ENCODE measurements around the gene MAB21L4.
"Not testable (repeated sequence)": the region's sequence is repeated elsewhere in the genome, so short reads cannot be mapped to it uniquely, and the experiment has no call there.

MAB21L4 gene

DNA sequence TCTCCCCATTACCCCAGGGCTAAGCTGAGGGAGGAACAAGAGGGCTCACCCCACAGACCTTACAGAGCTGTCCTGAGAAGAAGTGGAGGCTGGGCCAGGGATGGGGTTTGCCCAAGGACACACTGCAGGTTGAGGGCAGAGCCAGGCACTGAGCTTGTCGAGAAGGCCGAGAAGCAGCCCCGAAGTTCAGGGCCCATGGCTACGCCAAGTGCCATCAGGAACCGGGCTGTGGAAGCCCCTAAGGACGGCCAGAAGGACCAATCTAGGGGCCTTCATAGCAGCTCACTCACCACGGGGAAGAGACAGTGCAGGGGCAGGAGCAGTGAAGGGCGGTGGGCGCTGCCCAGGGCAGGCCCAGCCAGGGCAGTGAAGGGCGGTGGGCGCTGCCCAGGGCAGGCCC is 45.9 kb downstream of the MAB21L4 start:
- no peaks in the 10 kb centered on the region for H3K36me3 ChIP-seq (ENCODE audit: insufficient read depth)
- TF ChIP-seq, protein P1, sequence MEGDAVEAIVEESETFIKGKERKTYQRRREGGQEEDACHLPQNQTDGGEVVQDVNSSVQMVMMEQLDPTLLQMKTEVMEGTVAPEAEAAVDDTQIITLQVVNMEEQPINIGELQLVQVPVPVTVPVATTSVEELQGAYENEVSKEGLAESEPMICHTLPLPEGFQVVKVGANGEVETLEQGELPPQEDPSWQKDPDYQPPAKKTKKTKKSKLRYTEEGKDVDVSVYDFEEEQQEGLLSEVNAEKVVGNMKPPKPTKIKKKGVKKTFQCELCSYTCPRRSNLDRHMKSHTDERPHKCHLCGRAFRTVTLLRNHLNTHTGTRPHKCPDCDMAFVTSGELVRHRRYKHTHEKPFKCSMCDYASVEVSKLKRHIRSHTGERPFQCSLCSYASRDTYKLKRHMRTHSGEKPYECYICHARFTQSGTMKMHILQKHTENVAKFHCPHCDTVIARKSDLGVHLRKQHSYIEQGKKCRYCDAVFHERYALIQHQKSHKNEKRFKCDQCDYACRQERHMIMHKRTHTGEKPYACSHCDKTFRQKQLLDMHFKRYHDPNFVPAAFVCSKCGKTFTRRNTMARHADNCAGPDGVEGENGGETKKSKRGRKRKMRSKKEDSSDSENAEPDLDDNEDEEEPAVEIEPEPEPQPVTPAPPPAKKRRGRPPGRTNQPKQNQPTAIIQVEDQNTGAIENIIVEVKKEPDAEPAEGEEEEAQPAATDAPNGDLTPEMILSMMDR (conservative IDR thresholded peaks at IDR 0.05; ENCODE audit: low read depth, low read length): no peak
- H3K27me3 ChIP-seq (ENCODE audit: insufficient read depth, low read depth): no peaks in the 10 kb centered on the region; the same call in 1 of the 2 replicates
- H3K9ac ChIP-seq: no peak overlapping the region
- H2AFZ ChIP-seq (ENCODE audit: low read depth): no peak overlapping the region
- no peaks in the 10 kb centered on the region for H4K20me1 ChIP-seq (ENCODE audit: insufficient read depth)
- no peaks in the 10 kb centered on the region for H3K4me1 ChIP-seq (ENCODE audit: low read depth, poor library complexity, severe bottlenecking)
- H3K4me2 ChIP-seq: no peak overlapping the region
- no peaks in the 10 kb centered on the region for H3K79me2 ChIP-seq (ENCODE audit: insufficient read depth, low read depth)
- no peak overlapping the region for H3K4me3 ChIP-seq (IDR thresholded peaks at IDR 0.05; ENCODE audit: insufficient read depth, low read depth, low read length)
- no peak overlapping the region for H3K27ac ChIP-seq

DNA sequence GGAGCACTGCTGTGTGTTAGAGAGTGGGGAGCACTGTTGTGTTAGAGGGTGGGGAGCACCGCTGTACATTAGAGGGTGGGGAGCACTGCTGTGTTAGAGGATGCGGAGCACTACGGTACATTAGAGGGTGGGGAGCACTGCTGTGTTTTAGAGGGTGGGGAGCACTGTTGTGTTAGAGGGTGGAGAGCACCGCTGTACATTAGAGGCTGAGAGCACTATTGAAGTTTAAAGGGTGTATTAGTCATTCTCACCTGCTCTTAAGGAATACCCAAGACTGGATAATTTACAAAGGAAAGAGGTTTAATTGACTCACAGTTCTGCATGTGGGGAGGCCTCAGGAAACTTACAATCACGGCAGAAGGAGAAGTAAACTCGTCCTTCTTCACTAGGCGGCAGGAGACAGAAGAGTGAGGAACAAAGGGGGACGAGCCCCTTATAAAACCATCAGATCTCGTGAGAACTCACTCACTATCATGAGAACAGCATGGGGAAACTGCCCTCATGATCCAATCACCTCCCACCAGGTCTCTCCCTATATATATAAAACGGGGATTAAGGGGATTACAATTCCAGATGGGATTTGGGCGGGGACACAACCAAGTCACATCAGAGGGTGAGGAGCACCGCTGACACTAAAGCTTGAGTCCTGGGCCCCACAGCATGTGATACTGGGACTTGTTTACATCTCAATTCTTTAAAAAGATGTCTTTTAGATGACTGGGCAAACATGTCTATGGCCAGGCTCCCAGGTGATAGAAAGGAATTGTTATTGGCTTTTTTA is 46.9 kb downstream of the MAB21L4 start:
- H3K9ac ChIP-seq: no peak overlapping the region
- H3K79me2 ChIP-seq (ENCODE audit: insufficient read depth, low read depth): no peaks in the 10 kb centered on the region
- H3K27ac ChIP-seq: no peak overlapping the region
- no peak overlapping the region for H3K4me3 ChIP-seq (IDR thresholded peaks at IDR 0.05; ENCODE audit: insufficient read depth, low read depth, low read length)
- H2AFZ ChIP-seq (ENCODE audit: low read depth): no peak overlapping the region
- H3K27me3 ChIP-seq (ENCODE audit: insufficient read depth, low read depth): peaks cover 4% of the 10 kb centered on the region; the same call in 1 of the 2 replicates
- no peak overlapping the region for H3K4me2 ChIP-seq
- H3K4me1 ChIP-seq (ENCODE audit: low read depth, poor library complexity, severe bottlenecking): no peaks in the 10 kb centered on the region
- no peaks in the 10 kb centered on the region for H4K20me1 ChIP-seq (ENCODE audit: insufficient read depth)
- H3K36me3 ChIP-seq (ENCODE audit: insufficient read depth): no peaks in the 10 kb centered on the region
- TF ChIP-seq, protein P1 (conservative IDR thresholded peaks at IDR 0.05; ENCODE audit: low read depth, low read length): no peak

DNA sequence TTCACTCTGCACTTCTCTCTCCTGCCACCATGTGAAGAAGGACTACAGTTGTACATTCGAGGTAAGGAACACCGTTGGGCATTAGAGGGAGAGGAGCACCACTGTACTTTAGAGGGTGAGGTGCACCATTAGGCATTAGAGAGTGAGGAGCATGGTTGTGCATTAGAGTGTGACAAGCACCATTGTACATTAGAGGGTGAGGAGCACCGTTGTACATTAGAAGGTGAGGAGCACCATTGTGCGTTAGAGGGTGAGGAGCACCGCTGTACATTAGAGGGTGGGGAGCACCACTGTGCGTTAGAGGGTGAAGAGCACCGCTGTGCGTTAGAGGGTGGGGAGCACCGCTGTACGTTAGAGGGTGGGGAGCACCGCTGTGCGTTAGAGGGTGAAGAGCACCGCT is 48.1 kb downstream of the MAB21L4 start:
- no peaks in the 10 kb centered on the region for H3K4me1 ChIP-seq (ENCODE audit: low read depth, poor library complexity, severe bottlenecking)
- no peaks in the 10 kb centered on the region for H4K20me1 ChIP-seq (ENCODE audit: insufficient read depth)
- H2AFZ ChIP-seq (ENCODE audit: low read depth): no peak overlapping the region
- H3K36me3 ChIP-seq (ENCODE audit: insufficient read depth): no peaks in the 10 kb centered on the region
- no peak overlapping the region for H3K9ac ChIP-seq
- H3K4me2 ChIP-seq: no peak overlapping the region
- no peaks in the 10 kb centered on the region for H3K79me2 ChIP-seq (ENCODE audit: insufficient read depth, low read depth)
- H3K27ac ChIP-seq: no peak overlapping the region
- no peak overlapping the region for H3K4me3 ChIP-seq (IDR thresholded peaks at IDR 0.05; ENCODE audit: insufficient read depth, low read depth, low read length)
- TF ChIP-seq, protein P1 (conservative IDR thresholded peaks at IDR 0.05; ENCODE audit: low read depth, low read length): no peak
- H3K27me3 ChIP-seq (ENCODE audit: insufficient read depth, low read depth): peaks cover 10% of the 10 kb centered on the region; the same call in 1 of the 2 replicates

DNA sequence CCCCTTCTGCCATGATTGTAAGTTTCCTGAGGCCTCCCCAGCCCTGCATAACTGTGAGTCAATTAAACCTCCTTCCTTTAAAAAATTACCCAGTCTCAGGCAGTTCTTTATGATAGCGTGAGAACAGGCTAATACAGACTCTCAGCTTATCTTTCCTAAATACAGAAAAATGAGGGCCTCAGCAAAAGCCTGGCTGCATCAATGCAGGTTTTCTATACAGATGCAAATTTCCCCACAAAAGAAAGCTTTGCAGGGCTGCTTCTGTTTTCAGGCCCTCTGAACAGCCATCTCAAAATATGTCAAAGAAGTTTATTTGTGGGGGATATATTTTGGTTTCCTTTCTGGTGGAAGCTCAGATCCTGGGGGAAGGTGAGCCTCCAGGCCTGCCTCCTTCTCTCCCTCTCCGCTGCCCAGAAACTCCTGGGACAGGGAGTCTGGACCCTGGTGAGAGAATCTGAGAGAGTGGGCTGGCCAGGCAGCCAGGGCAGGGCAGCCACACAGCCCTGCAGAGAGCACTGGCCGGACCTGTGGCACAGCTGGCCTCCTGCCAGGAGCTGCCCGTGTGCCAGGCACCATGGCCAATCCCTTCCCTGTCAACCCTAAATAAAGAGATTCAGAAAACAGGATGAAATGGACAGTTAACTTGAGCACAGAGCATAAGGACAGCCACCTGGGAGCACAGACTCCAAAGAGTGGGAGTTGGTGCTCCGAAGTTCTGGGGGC is 48.9 kb downstream of the MAB21L4 start:
- Histone ChIP-seq H3K4me2 (no peak overlapping the region), H4K20me1 (ENCODE audit: insufficient read depth) (no peaks in the 10 kb centered on the region)
- TF ChIP-seq, protein P1 (conservative IDR thresholded peaks at IDR 0.05; ENCODE audit: low read depth, low read length): no peak

DNA sequence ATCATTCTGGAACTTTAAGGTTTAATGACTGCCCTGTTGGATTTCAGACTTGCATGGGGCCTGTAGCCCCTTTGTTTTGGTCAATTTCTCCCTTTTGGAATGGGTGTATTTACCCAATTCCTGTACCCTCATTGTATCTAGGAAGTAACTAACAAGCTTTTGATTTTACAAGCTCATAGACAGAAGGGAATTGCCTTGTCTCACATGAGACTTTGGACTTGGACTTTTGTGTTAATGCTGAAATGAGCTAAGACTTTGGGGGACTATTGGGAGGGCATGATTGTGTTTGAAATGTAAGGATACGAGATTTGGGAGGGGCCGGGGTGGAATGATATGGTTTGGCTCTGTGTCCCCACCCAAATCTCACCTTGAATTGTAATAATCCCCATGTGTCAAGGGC is 49.6 kb downstream of the MAB21L4 start:
- H3K27ac ChIP-seq: not testable (repeated sequence)

More for the DNA sequence above, 48.9 kb downstream of the MAB21L4 start:
- Histone ChIP-seq H3K27ac (no peak overlapping the region), H3K27me3 (ENCODE audit: insufficient read depth, low read depth) (peaks cover 10% of the 10 kb centered on the region; the same call in 1 of the 2 replicates), H3K36me3 (ENCODE audit: insufficient read depth) (no peaks in the 10 kb centered on the region), H3K4me1 (ENCODE audit: low read depth, poor library complexity, severe bottlenecking) (no peaks in the 10 kb centered on the region), H3K79me2 (ENCODE audit: insufficient read depth, low read depth) (no peaks in the 10 kb centered on the region), H3K4me3 (IDR thresholded peaks at IDR 0.05; ENCODE audit: insufficient read depth, low read depth, low read length) (no peak overlapping the region), H2AFZ (ENCODE audit: low read depth) (no peak overlapping the region), H3K9ac (no peak overlapping the region)

More for the DNA sequence above, 49.6 kb downstream of the MAB21L4 start:
- not testable (repeated sequence) for H3K79me2 ChIP-seq (ENCODE audit: insufficient read depth, low read depth); H3K9ac ChIP-seq; H4K20me1 ChIP-seq (ENCODE audit: insufficient read depth); H3K27me3 ChIP-seq (ENCODE audit: insufficient read depth, low read depth); H3K36me3 ChIP-seq (ENCODE audit: insufficient read depth); H3K4me3 ChIP-seq (IDR thresholded peaks at IDR 0.05; ENCODE audit: insufficient read depth, low read depth, low read length); H3K4me2 ChIP-seq; H2AFZ ChIP-seq (ENCODE audit: low read depth); H3K4me1 ChIP-seq (ENCODE audit: low read depth, poor library complexity, severe bottlenecking)

Measured in KMS-11 (cell line).